Cardiac fibroblast (primary cell): Measurements from ENCODE around the gene CST7.

Experiments used
- DNase-seq, 2 donors: peaks; one replicate each; pipeline versions ENCODE4 v3.0.0 to v3.0.0-alpha.2; 2010; ENCODE audit warnings: low read depth in 2 of 2
- H3K4me3 ChIP-seq, 2 donors: replicated peaks in 1 of 2; 1 replicate in 1 of 2; 2 replicates in 1 of 2; pipeline ENCODE4 v1.5.1; 2011; ENCODE audit warnings: low read depth in 2 of 2, low read length in 2 of 2, mild to moderate bottlenecking in 2 of 2, moderate library complexity in 1 of 2
- CTCF ChIP-seq: IDR thresholded peaks from one replicate; pipeline ENCODE4 v1.5.1; 2011; ENCODE audit warnings: low read depth, mild to moderate bottlenecking, low read length, inconsistent platforms

Gene CST7

GRCh38 chr20:24992487-24993205 is 43.6 kb downstream of the CST7 start, which contains the start of gene APMAP:
TSS of gene APMAP (minus strand) at chr20:24992751. CDS start at chr20:24992688, 63 bp downstream.
- H3K4me3 ChIP-seq: peak within 1 kb of the TSS; percentile 80 to 94
- DNase-seq: peak; percentile 91 to 92
- no peak for TF ChIP-seq CTCF

- DNase-seq: peak; percentile 67 to 69
- peak; percentile 24 for TF ChIP-seq CTCF
- no peak overlapping the region for H3K4me3 ChIP-seq
Observed at GRCh38 chr20:24993337-24994185, 44.5 kb downstream of the CST7 start.

- H3K4me3 ChIP-seq: no peak overlapping the region
- DNase-seq: no peak
- no peak for TF ChIP-seq CTCF
Observed at GRCh38 chr20:24994186-24994465, 45.1 kb downstream of the CST7 start.

- H3K4me3 ChIP-seq: no peak overlapping the region
- DNase-seq: peak; percentile 82 to 84
Observed at GRCh38 chr20:24994470-24995368, 45.6 kb downstream of the CST7 start.

GRCh38 chr20:24995741-24996448 is 46.8 kb downstream of the CST7 start:
- peak; percentile 12 to 27 for DNase-seq
- TF ChIP-seq CTCF: no peak

More at GRCh38 chr20:24994470-24995368, 45.6 kb downstream of the CST7 start:
- peak; percentile 92 for TF ChIP-seq CTCF

More at GRCh38 chr20:24995741-24996448, 46.8 kb downstream of the CST7 start:
- H3K4me3 ChIP-seq: no peak overlapping the region
